ENCODE data around the gene VAV2.

- TF ChIP-seq POLR2A (IDR thresholded peaks at IDR 0.05): no peak
- no peak for TF ChIP-seq CTCF (IDR thresholded peaks at IDR 0.05)
Observed at GRCh38 chr9:133991964-133992779, at the start of gene VAV2.

Data from uterus (tissue), 2 donors.